ENCODE data around the gene CYP27C1. TPM values are rescaled to one million over a fixed set of nuclear protein-coding genes. Genes with fewer than 3 reads are reported as not detected.

The CYP27C1 gene
- total and polyA plus RNA-seq, 2 experiments from 2014 or later = 1.8 to 2.9 TPM

DNA sequence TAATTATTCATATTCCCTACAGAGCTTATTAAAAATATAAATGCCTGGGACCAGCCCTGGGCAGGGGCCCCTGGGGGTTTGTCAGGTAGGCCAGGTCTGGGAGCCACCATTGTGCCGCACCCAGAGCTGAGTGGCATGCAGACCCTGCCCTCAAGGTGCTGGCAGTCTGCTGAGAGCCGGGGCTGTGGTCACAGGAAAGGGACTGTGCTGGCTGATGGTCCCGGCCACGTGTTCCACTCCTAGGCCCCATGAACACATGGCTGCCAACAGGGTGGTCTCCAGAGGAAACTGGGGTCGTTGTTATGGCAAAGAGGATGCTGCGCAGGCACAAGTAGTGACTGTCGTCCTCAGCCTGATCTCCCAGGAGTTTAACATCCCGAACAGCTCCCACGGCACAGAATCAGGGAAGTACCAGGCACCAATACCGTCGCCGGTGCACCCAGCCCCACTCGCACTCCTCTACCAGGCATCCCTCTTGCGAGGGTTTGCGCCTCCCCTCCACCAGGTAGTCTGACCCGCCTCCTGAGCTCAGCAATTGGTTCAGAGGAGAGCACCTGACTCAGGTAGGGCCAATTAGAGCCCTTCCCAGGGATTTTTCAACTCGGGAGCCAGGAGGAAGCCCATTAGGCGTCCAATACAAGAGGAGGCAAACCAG is 73.9 kb downstream of the CYP27C1 start (continued):
- no peak for TF ChIP-seq JUNB (IDR thresholded peaks at IDR 0.05; ENCODE audit: unreplicated experiment)
- no peak for TF ChIP-seq POLR2AphosphoS5 (IDR thresholded peaks at IDR 0.05; ENCODE audit: low read depth)
- no peak for TF ChIP-seq ZNF331 (CRISPR knock-in tag; IDR thresholded peaks at IDR 0.05; ENCODE audit: low read depth)
- TF ChIP-seq, protein P1, sequence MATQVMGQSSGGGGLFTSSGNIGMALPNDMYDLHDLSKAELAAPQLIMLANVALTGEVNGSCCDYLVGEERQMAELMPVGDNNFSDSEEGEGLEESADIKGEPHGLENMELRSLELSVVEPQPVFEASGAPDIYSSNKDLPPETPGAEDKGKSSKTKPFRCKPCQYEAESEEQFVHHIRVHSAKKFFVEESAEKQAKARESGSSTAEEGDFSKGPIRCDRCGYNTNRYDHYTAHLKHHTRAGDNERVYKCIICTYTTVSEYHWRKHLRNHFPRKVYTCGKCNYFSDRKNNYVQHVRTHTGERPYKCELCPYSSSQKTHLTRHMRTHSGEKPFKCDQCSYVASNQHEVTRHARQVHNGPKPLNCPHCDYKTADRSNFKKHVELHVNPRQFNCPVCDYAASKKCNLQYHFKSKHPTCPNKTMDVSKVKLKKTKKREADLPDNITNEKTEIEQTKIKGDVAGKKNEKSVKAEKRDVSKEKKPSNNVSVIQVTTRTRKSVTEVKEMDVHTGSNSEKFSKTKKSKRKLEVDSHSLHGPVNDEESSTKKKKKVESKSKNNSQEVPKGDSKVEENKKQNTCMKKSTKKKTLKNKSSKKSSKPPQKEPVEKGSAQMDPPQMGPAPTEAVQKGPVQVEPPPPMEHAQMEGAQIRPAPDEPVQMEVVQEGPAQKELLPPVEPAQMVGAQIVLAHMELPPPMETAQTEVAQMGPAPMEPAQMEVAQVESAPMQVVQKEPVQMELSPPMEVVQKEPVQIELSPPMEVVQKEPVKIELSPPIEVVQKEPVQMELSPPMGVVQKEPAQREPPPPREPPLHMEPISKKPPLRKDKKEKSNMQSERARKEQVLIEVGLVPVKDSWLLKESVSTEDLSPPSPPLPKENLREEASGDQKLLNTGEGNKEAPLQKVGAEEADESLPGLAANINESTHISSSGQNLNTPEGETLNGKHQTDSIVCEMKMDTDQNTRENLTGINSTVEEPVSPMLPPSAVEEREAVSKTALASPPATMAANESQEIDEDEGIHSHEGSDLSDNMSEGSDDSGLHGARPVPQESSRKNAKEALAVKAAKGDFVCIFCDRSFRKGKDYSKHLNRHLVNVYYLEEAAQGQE (IDR thresholded peaks at IDR 0.05; ENCODE audit: unreplicated experiment) = no peak
- TF ChIP-seq, protein P2, sequence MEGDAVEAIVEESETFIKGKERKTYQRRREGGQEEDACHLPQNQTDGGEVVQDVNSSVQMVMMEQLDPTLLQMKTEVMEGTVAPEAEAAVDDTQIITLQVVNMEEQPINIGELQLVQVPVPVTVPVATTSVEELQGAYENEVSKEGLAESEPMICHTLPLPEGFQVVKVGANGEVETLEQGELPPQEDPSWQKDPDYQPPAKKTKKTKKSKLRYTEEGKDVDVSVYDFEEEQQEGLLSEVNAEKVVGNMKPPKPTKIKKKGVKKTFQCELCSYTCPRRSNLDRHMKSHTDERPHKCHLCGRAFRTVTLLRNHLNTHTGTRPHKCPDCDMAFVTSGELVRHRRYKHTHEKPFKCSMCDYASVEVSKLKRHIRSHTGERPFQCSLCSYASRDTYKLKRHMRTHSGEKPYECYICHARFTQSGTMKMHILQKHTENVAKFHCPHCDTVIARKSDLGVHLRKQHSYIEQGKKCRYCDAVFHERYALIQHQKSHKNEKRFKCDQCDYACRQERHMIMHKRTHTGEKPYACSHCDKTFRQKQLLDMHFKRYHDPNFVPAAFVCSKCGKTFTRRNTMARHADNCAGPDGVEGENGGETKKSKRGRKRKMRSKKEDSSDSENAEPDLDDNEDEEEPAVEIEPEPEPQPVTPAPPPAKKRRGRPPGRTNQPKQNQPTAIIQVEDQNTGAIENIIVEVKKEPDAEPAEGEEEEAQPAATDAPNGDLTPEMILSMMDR (conservative IDR thresholded peaks at IDR 0.05; ENCODE audit: low read depth in 2 of 2) = no peak

DNA sequence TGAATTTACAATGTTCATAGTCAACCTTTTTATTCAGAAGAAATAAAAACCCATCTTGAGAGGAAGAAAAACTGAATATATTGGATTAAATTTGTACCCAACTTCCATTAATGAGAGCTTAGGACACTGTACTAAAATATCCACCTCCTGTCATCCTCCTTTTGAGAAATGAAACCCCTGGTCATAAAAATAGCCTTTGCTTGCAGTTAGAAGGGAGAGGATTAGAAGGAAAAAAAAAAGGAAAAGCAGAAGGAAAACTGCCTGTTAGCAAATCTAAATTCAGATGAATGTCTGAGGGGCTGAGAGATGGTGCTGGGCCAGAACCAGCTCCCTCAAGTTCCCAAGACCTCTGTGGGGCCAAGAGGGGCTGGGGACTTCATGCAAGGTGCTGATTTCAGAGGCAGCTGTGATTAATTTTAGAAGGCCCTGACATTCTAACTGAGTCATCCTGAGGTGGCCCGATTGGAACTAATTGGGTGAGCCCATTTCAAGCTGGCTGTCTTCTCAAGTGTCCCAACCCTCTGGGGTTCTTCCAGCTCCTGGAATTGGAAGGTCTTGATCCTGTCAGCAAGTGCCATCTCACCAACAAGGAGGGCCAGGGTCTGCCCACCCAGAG is 74.7 kb downstream of the CYP27C1 start:
- H3K4me1 ChIP-seq (ENCODE audit: insufficient read depth) = no peaks in the 10 kb centered on the region
- H3K4me3 ChIP-seq = no peak overlapping the region
- Mint-ChIP-seq H3K4me1 (no peaks in the 10 kb centered on the region), H3K9me3 (peaks cover 1% of the 10 kb centered on the region; the same call in 2 of the 3 replicates), H3K27me3 (ENCODE audit: insufficient read depth, low read depth, poor library complexity) (no peaks in the 10 kb centered on the region), H3K27ac (no peak overlapping the region), H3K36me3 (ENCODE audit: low read depth) (no peaks in the 10 kb centered on the region; the same call in 2 of the 3 replicates), H3K4me3 (no peak overlapping the region)
- no peaks in the 10 kb centered on the region for H3K27me3 ChIP-seq (ENCODE audit: insufficient read depth)
- ATAC-seq (no peak), DNase-seq (ENCODE audit: low spot score) (no peak)
- no peak overlapping the region for H3K27ac ChIP-seq (ENCODE audit: low read depth)
- H4K20me1 ChIP-seq (replicated peaks; ENCODE audit: insufficient read depth) = no peaks in the 10 kb centered on the region
- H3K36me3 ChIP-seq (ENCODE audit: insufficient read depth) = no peaks in the 10 kb centered on the region
- H3F3A ChIP-seq (replicated peaks; ENCODE audit: low read depth) = no peaks in the 10 kb centered on the region
- no peak overlapping the region for H2AFZ ChIP-seq
- H3K9me2 ChIP-seq (ENCODE audit: insufficient read depth) = no peaks in the 10 kb centered on the region
- no peak overlapping the region for H3K4me2 ChIP-seq
- no peaks in the 10 kb centered on the region for H3K79me2 ChIP-seq (replicated peaks; ENCODE audit: insufficient read depth)
- no peak for TF ChIP-seq ZNF114 (CRISPR knock-in tag; IDR thresholded peaks at IDR 0.05)
- TF ChIP-seq, protein P2 (conservative IDR thresholded peaks at IDR 0.05; ENCODE audit: low read depth in 2 of 2) = no peak
- no peak for TF ChIP-seq EZH2 (IDR thresholded peaks at IDR 0.05; ENCODE audit: low read depth, unreplicated experiment)
- TF ChIP-seq CREB1 (CRISPR knock-in tag; IDR thresholded peaks at IDR 0.05; ENCODE audit: low read depth) = no peak
- no peak for TF ChIP-seq EZH2phosphoT487 (IDR thresholded peaks at IDR 0.05; ENCODE audit: unreplicated experiment)
- no peak for TF ChIP-seq STAT1 (IDR thresholded peaks at IDR 0.05; ENCODE audit: unreplicated experiment)
- TF ChIP-seq ZNF331 (CRISPR knock-in tag; IDR thresholded peaks at IDR 0.05; ENCODE audit: low read depth) = no peak
- TF ChIP-seq, protein P3, sequence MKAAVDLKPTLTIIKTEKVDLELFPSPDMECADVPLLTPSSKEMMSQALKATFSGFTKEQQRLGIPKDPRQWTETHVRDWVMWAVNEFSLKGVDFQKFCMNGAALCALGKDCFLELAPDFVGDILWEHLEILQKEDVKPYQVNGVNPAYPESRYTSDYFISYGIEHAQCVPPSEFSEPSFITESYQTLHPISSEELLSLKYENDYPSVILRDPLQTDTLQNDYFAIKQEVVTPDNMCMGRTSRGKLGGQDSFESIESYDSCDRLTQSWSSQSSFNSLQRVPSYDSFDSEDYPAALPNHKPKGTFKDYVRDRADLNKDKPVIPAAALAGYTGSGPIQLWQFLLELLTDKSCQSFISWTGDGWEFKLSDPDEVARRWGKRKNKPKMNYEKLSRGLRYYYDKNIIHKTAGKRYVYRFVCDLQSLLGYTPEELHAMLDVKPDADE (IDR thresholded peaks at IDR 0.05) = no peak

Data from GM23338 (cell line).